Gastroesophageal sphincter (tissue), 3 donors: ENCODE data around the gene TDP1.

Experiments used
- CTCF ChIP-seq, 4 experiments: fragments of 200-600 bp in 2 of 4; fragments of 450-650 bp in 2 of 4; sonication (generic) in 1 of 4; IDR thresholded peaks; one replicate each; pipeline ENCODE4 v1.5.1; 2017 to 2019; ENCODE audit warnings: antibody characterized with exemption in 4 of 4, mild to moderate bottlenecking in 2 of 4, moderate library complexity in 2 of 4
- POLR2A ChIP-seq, 2 donors: fragments of 450-650 bp; IDR thresholded peaks; one replicate each; pipeline ENCODE4 v1.6.1; 2017; ENCODE audit warnings: antibody characterized with exemption in 2 of 2, mild to moderate bottlenecking in 2 of 2, moderate library complexity in 1 of 2
- POLR2AphosphoS5 ChIP-seq: sonication (generic); formaldehyde crosslinking; IDR thresholded peaks from one replicate; pipeline ENCODE4 v1.6.1; 2017; ENCODE audit warnings: antibody characterized with exemption

GRCh38 chr14:90005441-90005840 lies 49.7 kb downstream of the TDP1 start:
- TF ChIP-seq CTCF (IDR thresholded peaks at IDR 0.05): no peak
- TF ChIP-seq POLR2AphosphoS5: no peak
- TF ChIP-seq POLR2A (IDR thresholded peaks at IDR 0.05): no peak
